ENCODE data around the gene B3GNT7. TPM values are rescaled to one million over a fixed set of nuclear protein-coding genes. Genes with fewer than 3 reads are reported as not detected.

Gene B3GNT7
- total and polyA plus RNA-seq, 2 of the 8 experiments (the other 6 are each of a cell fraction or from before 2014, with no cell fraction given), result 26.4 to 73.1 TPM

GRCh38 chr2:231427116-231427515, 31.6 kb downstream of the B3GNT7 start:
- FAIRE-seq, result no peak
- CTCF ChIA-PET (ENCODE audit: partially characterized antibody), result interaction anchor here (0.7 to 32.5 kb wide), 4 partner anchors 13 to 345 kb away, joined by 3 to 537 read pairs (median 4); partner anchors contain the start of gene B3GNT7
- no peak overlapping the region for H3K27ac ChIP-seq (ENCODE audit: low read depth, low read length)
- no peak for TF ChIP-seq SAP30 (IDR thresholded peaks at IDR 0.05; ENCODE audit: insufficient read depth, insufficient replicate concordance, low read length)

More at GRCh38 chr2:231427116-231427515, 31.6 kb downstream of the B3GNT7 start:
- no peak overlapping the region for H2BK120ac ChIP-seq (replicated peaks; ENCODE audit: low read depth, low read length)
- H3K4me1 ChIP-seq (replicated peaks in 1 of 4; ENCODE audit: control insufficient read depth in 3 of 4, insufficient read depth in 4 of 4, low read length in 3 of 4), result peaks cover 0 to 12% (median 0%) of the 10 kb centered on the region in 4 experiments; a peak in 3 of 7 replicates
- WGBS, 2 experiments (ENCODE audit: extremely low coverage in 1 of 2, insufficient coverage in 1 of 2, insufficient read length in 1 of 2, insufficient replicate concordance in 2 of 2, low coverage in 1 of 2, low lambda C conversion rate in 2 of 2, missing lambda C conversion rate in 1 of 2), result 93% methylated on average over 3 of the region's 3 CpGs; no CpG with 5 or more reads in 1 of the 2 experiments
- H4K8ac ChIP-seq (ENCODE audit: extremely low read depth, insufficient read depth, low read length), result no peak overlapping the region
- H4K5ac ChIP-seq (ENCODE audit: insufficient read length, low read depth, low read length), result no peak overlapping the region
- H2BK15ac ChIP-seq (ENCODE audit: low read length), result no peak overlapping the region
- no peak overlapping the region for H2AK5ac ChIP-seq (ENCODE audit: low read depth, low read length)
- H3K14ac ChIP-seq (ENCODE audit: insufficient read length), result no peak overlapping the region
- H2BK20ac ChIP-seq (ENCODE audit: low read length), result no peak overlapping the region
- no peaks in the 10 kb centered on the region for H3K23me2 ChIP-seq (ENCODE audit: low read depth, low read length)
- H3K4me3 ChIP-seq (ENCODE audit: extremely low read depth in 1 of 4, insufficient read depth in 2 of 4, low read depth in 3 of 4, low read length in 4 of 4), result no peak overlapping the region
- H2BK5ac ChIP-seq (ENCODE audit: low read depth, low read length), result no peak overlapping the region
- no peaks in the 10 kb centered on the region for H4K20me1 ChIP-seq (replicated peaks in 1 of 2; ENCODE audit: control insufficient read depth in 1 of 2, insufficient read depth in 2 of 2, low read length in 2 of 2)
- H3K9ac ChIP-seq (replicated peaks in 1 of 4; ENCODE audit: extremely low read depth in 1 of 4, low read depth in 3 of 4, low read length in 3 of 4), result no peak overlapping the region
- no peak for DNase-seq (ENCODE audit: low read depth in 1 of 2, low spot score in 2 of 2)
- H2BK12ac ChIP-seq (ENCODE audit: low read depth, low read length), result no peak overlapping the region
- H3K27me3 ChIP-seq (replicated peaks in 1 of 4; ENCODE audit: control insufficient read depth in 3 of 4, extremely low read depth in 1 of 4, insufficient read depth in 3 of 4, low read length in 3 of 4), result no peaks in the 10 kb centered on the region
- peaks cover 4 to 6% of the 10 kb centered on the region in 2 experiments; a peak in 3 of 4 replicates for H3K9me3 ChIP-seq (ENCODE audit: insufficient read depth in 2 of 2, low read depth in 1 of 2, low read length in 1 of 2)
- no peak overlapping the region for H2AFZ ChIP-seq (ENCODE audit: low read length)
- H3K23ac ChIP-seq (ENCODE audit: insufficient read length), result no peak overlapping the region
- no peak overlapping the region for H3K18ac ChIP-seq (ENCODE audit: extremely low read depth, low read length)
- H3K79me1 ChIP-seq (ENCODE audit: low read depth, low read length), result no peaks in the 10 kb centered on the region
- POLR2A ChIA-PET (ENCODE audit: partially characterized antibody), result interaction anchor here (1.0 to 4.0 kb wide), 3 partner anchors 14 to 37 kb away, joined by 3 to 24 read pairs (median 4); partner anchors contain the start of gene NCL
- H3K79me2 ChIP-seq (ENCODE audit: control insufficient read depth in 1 of 2, insufficient read depth in 2 of 2, low read length in 2 of 2), result no peaks in the 10 kb centered on the region
- H3K56ac ChIP-seq (replicated peaks; ENCODE audit: insufficient read length, low read depth, low read length), result no peak overlapping the region
- no peak overlapping the region for H4K91ac ChIP-seq (replicated peaks; ENCODE audit: insufficient read length, low read length)
- H3K4ac ChIP-seq (replicated peaks; ENCODE audit: insufficient read length, low read depth, low read length), result no peak overlapping the region
- no peak overlapping the region for H3K4me2 ChIP-seq (ENCODE audit: insufficient read depth in 1 of 2, low read depth in 2 of 2, low read length in 2 of 2)
- H3K36me3 ChIP-seq (ENCODE audit: control insufficient read depth in 2 of 4, insufficient read depth in 4 of 4, low read length in 3 of 4), result no peaks in the 10 kb centered on the region
